PC-9 (cell line): Measurements from ENCODE around the gene CRACDL. TPM values are rescaled to one million over a fixed set of nuclear protein-coding genes. Genes with fewer than 3 reads are reported as not detected.

Source experiments
- BruUV-seq: library from RNA; stranded (reverse); fragments of 400-500 nt; replicated peaks from 2 replicates; lab custom pipeline; 2021; lab: Mats Ljungman, UMichigan
- CTCF ChIA-PET: fragments of 300-600 bp; sonication (Branson Sonifier 250); formaldehyde crosslinking; loops from one replicate; lab custom pipeline; 2022; ENCODE audit warnings: antibody characterized with exemption; lab: Charles Lee
- POLR2A ChIA-PET: fragments of 300-600 bp; sonication (Branson Sonifier 250); formaldehyde crosslinking; loops from one replicate; lab custom pipeline; 2022; ENCODE audit warnings: antibody characterized with exemption; ENCODE audit not compliant: unreplicated experiment; lab: Charles Lee
- DNase-seq, 2 experiments: peaks; one replicate each; pipeline versions ENCODE4 v3.0.0 to v3.0.0-alpha.2; 2015 to 2022; ENCODE audit warnings: mixed read lengths in 1 of 2
- H2AFZ ChIP-seq: fragments of 200-600 bp; sonication (generic); 2 replicates; pipeline ENCODE4 v1.8.1; 2017; ENCODE audit warnings: antibody characterized with exemption
- H3F3A ChIP-seq: fragments of 200-600 bp; sonication (generic); 2 replicates; pipeline ENCODE4 v1.8.1; 2017; ENCODE audit warnings: antibody characterized with exemption, mild to moderate bottlenecking, low read depth; ENCODE audit not compliant: insufficient read depth
- H3K27ac ChIP-seq: fragments of 200-600 bp; sonication (generic); 2 replicates; pipeline ENCODE4 v1.6.1; 2016; ENCODE audit warnings: mixed run types
- H3K27me3 ChIP-seq: fragments of 200-600 bp; sonication (generic); 2 replicates; pipeline ENCODE4 v1.6.1; 2016; ENCODE audit warnings: low read depth, mixed run types; ENCODE audit not compliant: insufficient read depth
- H3K36me3 ChIP-seq: fragments of 200-600 bp; sonication (generic); 2 replicates; pipeline ENCODE4 v1.6.1; 2016; ENCODE audit warnings: low read depth, mixed run types
- H3K4me1 ChIP-seq: fragments of 200-600 bp; sonication (generic); replicated peaks from 2 replicates; pipeline ENCODE4 v1.6.1; 2016; ENCODE audit warnings: mixed run types; ENCODE audit not compliant: insufficient read depth
- H3K4me2 ChIP-seq: fragments of 200-600 bp; sonication (generic); 2 replicates; pipeline ENCODE4 v1.6.1; 2017; ENCODE audit warnings: mixed run types
- H3K4me3 ChIP-seq: fragments of 200-600 bp; sonication (generic); 2 replicates; pipeline ENCODE4 v1.6.1; 2016; ENCODE audit warnings: mixed run types
- H3K79me2 ChIP-seq: fragments of 200-600 bp; sonication (generic); 2 replicates; pipeline ENCODE4 v1.6.1; 2017; ENCODE audit warnings: low read depth, mixed run types
- H3K9me2 ChIP-seq: fragments of 200-600 bp; sonication (generic); 2 replicates; pipeline ENCODE4 v1.8.1; 2017; ENCODE audit warnings: mild to moderate bottlenecking; ENCODE audit not compliant: insufficient read depth
- H3K9me3 ChIP-seq: fragments of 200-600 bp; sonication (generic); 2 replicates; pipeline ENCODE4 v1.8.1; 2016; ENCODE audit warnings: low read depth; ENCODE audit not compliant: insufficient read depth
- H4K20me1 ChIP-seq: fragments of 200-600 bp; sonication (generic); 2 replicates; pipeline ENCODE4 v1.8.1; 2017; ENCODE audit not compliant: insufficient read depth
- CTCF ChIP-seq: fragments of 200-600 bp; sonication (generic); conservative IDR thresholded peaks from 2 replicates; pipeline ENCODE4 v1.6.1; 2017; ENCODE audit warnings: mixed run types, antibody characterized with exemption, mild to moderate bottlenecking, moderate library complexity
- EZH2 ChIP-seq: fragments of 200-600 bp; sonication (generic); IDR thresholded peaks from 2 replicates; pipeline ENCODE4 v1.8.0; 2017; ENCODE audit warnings: antibody characterized with exemption, low read depth
- intact Hi-C: fragments of 100-400 bp; cut with micrococcal nuclease; formaldehyde crosslinking; loops from one replicate; pipeline ENCODE4 v1.10.0; 2022; ENCODE audit not compliant: unreplicated experiment
- total RNA-seq: library from RNA; stranded (reverse); gene quantifications from 2 replicates; pipeline ENCODE4 v1.2.3, GENCODE V29; 2021

CRACDL gene
- total RNA-seq, 1 experiment from 2014 or later, result 33.7 TPM

GRCh38 chr2:98806236-98806697, 129.8 kb downstream of the CRACDL start:
- no peaks in the 10 kb centered on the region for H3K36me3 ChIP-seq
- H3F3A ChIP-seq, result peaks cover 4% of the 10 kb centered on the region; the same call in 1 of the 2 replicates
- no peaks in the 10 kb centered on the region for H4K20me1 ChIP-seq
- H3K4me2 ChIP-seq, result 0 out of 2 replicates have a peak overlapping the region, but pooled peaks have one; percentile 2
- no peaks in the 10 kb centered on the region for H3K79me2 ChIP-seq
- intact Hi-C loops, result no loop called here
- CTCF ChIA-PET, result no interaction called here
- no peaks in the 10 kb centered on the region for H3K27me3 ChIP-seq
- H2AFZ ChIP-seq, result no peak overlapping the region
- no TSS peak for BruUV-seq
- H3K9me3 ChIP-seq, result no peaks in the 10 kb centered on the region
- H3K27ac ChIP-seq, result peak overlapping the region; percentile 27
- TF ChIP-seq EZH2 (no peak), CTCF (no peak)
- peaks cover 23% of the 10 kb centered on the region for H3K4me1 ChIP-seq
- peak in 1 of 2 experiments; percentile 66 for DNase-seq
- POLR2A ChIA-PET, result interaction anchor here (0.6 kb wide), 1 partner anchor 114 kb away, joined by 4 read pairs; no protein-coding TSS in a partner anchor
- H3K4me3 ChIP-seq, result no peak overlapping the region
- H3K9me2 ChIP-seq, result no peaks in the 10 kb centered on the region

GRCh38 chr2:98805412-98806171, 130.4 kb downstream of the CRACDL start:
- ChIA-PET POLR2A (interaction anchor here (0.5 to 0.7 kb wide), 3 partner anchors 19 to 290 kb away, joined by 3 to 4 read pairs (median 3); no protein-coding TSS in a partner anchor), CTCF (no interaction called here)
- DNase-seq, result peak in 1 of 2 experiments; percentile 59
- H3K4me2 ChIP-seq, result peak overlapping the region; percentile 2; the same call in 1 of the 2 replicates
- no peak overlapping the region for H3K4me3 ChIP-seq
- peak overlapping the region; percentile 27 for H3K27ac ChIP-seq
- H3F3A ChIP-seq, result peaks cover 4% of the 10 kb centered on the region; the same call in 1 of the 2 replicates
- no peaks in the 10 kb centered on the region for H3K79me2 ChIP-seq
- peaks cover 20% of the 10 kb centered on the region for H3K4me1 ChIP-seq
- no peaks in the 10 kb centered on the region for H3K9me2 ChIP-seq
- H4K20me1 ChIP-seq, result no peaks in the 10 kb centered on the region
- no peaks in the 10 kb centered on the region for H3K36me3 ChIP-seq
- no peak overlapping the region for H2AFZ ChIP-seq
- no peaks in the 10 kb centered on the region for H3K9me3 ChIP-seq
- intact Hi-C loops, result no loop called here
- no peaks in the 10 kb centered on the region for H3K27me3 ChIP-seq
- no TSS peak for BruUV-seq
- TF ChIP-seq CTCF (no peak), EZH2 (no peak)

- BruUV-seq, result no TSS peak
- peaks cover 19% of the 10 kb centered on the region for H3K4me1 ChIP-seq
- ChIA-PET CTCF (no interaction called here), POLR2A (interaction anchor here (0.5 to 0.7 kb wide), 2 partner anchors 230 to 291 kb away, joined by 3 to 4 read pairs; no protein-coding TSS in a partner anchor)
- no peak overlapping the region for H2AFZ ChIP-seq
- H3K27ac ChIP-seq, result no peak overlapping the region
- no peak overlapping the region for H3K4me2 ChIP-seq
- H3K9me2 ChIP-seq, result no peaks in the 10 kb centered on the region
- H4K20me1 ChIP-seq, result no peaks in the 10 kb centered on the region
- no peak for DNase-seq
- no peaks in the 10 kb centered on the region for H3K36me3 ChIP-seq
- H3K4me3 ChIP-seq, result no peak overlapping the region
- peaks cover 4% of the 10 kb centered on the region; the same call in 1 of the 2 replicates for H3F3A ChIP-seq
- no peaks in the 10 kb centered on the region for H3K9me3 ChIP-seq
- intact Hi-C loops, result no loop called here
- no peaks in the 10 kb centered on the region for H3K27me3 ChIP-seq
- TF ChIP-seq EZH2, result no peak
- TF ChIP-seq CTCF, result no peak
- no peaks in the 10 kb centered on the region for H3K79me2 ChIP-seq
Measured at GRCh38 chr2:98804736-98805135, 131.3 kb downstream of the CRACDL start.
